ENCODE results near the gene ENC1.

ENC1 gene

GRCh38 chr5:74595143-74595925 is 45.2 kb downstream of the ENC1 start:
- H3K9me3 Mint-ChIP-seq, result no peaks in the 10 kb centered on the region
- CTCF ChIA-PET, result no interaction called here
- H3K36me3 Mint-ChIP-seq, result no peaks in the 10 kb centered on the region
- no peak overlapping the region for H3K27ac Mint-ChIP-seq
- peaks cover 23% of the 10 kb centered on the region for H3K27me3 Mint-ChIP-seq
- no peak for DNase-seq
- no peaks in the 10 kb centered on the region for H3K4me1 Mint-ChIP-seq
- H3K4me3 Mint-ChIP-seq, result no peak overlapping the region

GRCh38 chr5:74594137-74595040 is 46.1 kb downstream of the ENC1 start:
- no peak overlapping the region for H3K27ac Mint-ChIP-seq
- H3K4me3 Mint-ChIP-seq, result no peak overlapping the region
- no peak for DNase-seq
- no peaks in the 10 kb centered on the region for H3K4me1 Mint-ChIP-seq
- CTCF ChIA-PET, result no interaction called here
- H3K9me3 Mint-ChIP-seq, result no peaks in the 10 kb centered on the region
- H3K36me3 Mint-ChIP-seq, result no peaks in the 10 kb centered on the region
- H3K27me3 Mint-ChIP-seq, result peaks cover 21% of the 10 kb centered on the region

- Mint-ChIP-seq H3K27me3 (peaks cover 34% of the 10 kb centered on the region), H3K27ac (no peak overlapping the region), H3K36me3 (no peaks in the 10 kb centered on the region), H3K4me1 (no peaks in the 10 kb centered on the region), H3K9me3 (no peaks in the 10 kb centered on the region), H3K4me3 (no peak overlapping the region)
- no peak for DNase-seq
- CTCF ChIA-PET, result no interaction called here
Observed at GRCh38 chr5:74589204-74590056, 51.1 kb downstream of the ENC1 start.

GRCh38 chr5:74588415-74588814 is 52.1 kb downstream of the ENC1 start:
- Mint-ChIP-seq H3K9me3 (no peaks in the 10 kb centered on the region), H3K4me3 (no peak overlapping the region), H3K27ac (no peak overlapping the region), H3K4me1 (no peaks in the 10 kb centered on the region), H3K27me3 (peaks cover 32% of the 10 kb centered on the region), H3K36me3 (no peaks in the 10 kb centered on the region)
- DNase-seq, result no peak
- CTCF ChIA-PET, result no interaction called here

GRCh38 chr5:74587890-74588289 is 52.6 kb downstream of the ENC1 start:
- no peak for DNase-seq
- CTCF ChIA-PET, result no interaction called here
- Mint-ChIP-seq H3K36me3 (no peaks in the 10 kb centered on the region), H3K27me3 (peaks cover 27% of the 10 kb centered on the region), H3K4me3 (no peak overlapping the region), H3K4me1 (no peaks in the 10 kb centered on the region), H3K27ac (no peak overlapping the region), H3K9me3 (no peaks in the 10 kb centered on the region)

- no peak for DNase-seq
- H3K9me3 Mint-ChIP-seq, result no peaks in the 10 kb centered on the region
- CTCF ChIA-PET, result no interaction called here
- no peak overlapping the region for H3K4me3 Mint-ChIP-seq
- peaks cover 27% of the 10 kb centered on the region for H3K27me3 Mint-ChIP-seq
- H3K36me3 Mint-ChIP-seq, result no peaks in the 10 kb centered on the region
- H3K4me1 Mint-ChIP-seq, result no peaks in the 10 kb centered on the region
- no peak overlapping the region for H3K27ac Mint-ChIP-seq
Observed at GRCh38 chr5:74587300-74587699, 53.2 kb downstream of the ENC1 start.

- Mint-ChIP-seq H3K36me3 (no peaks in the 10 kb centered on the region), H3K4me1 (no peaks in the 10 kb centered on the region), H3K27ac (no peak overlapping the region), H3K27me3 (peaks cover 26% of the 10 kb centered on the region), H3K4me3 (no peak overlapping the region), H3K9me3 (no peaks in the 10 kb centered on the region)
- no peak for DNase-seq
- CTCF ChIA-PET, result no interaction called here
Observed at GRCh38 chr5:74586856-74587255, 53.7 kb downstream of the ENC1 start.

GRCh38 chr5:74582853-74583252 is 57.7 kb downstream of the ENC1 start:
- peaks cover 3% of the 10 kb centered on the region for H3K36me3 Mint-ChIP-seq
- DNase-seq, result no peak
- no peak overlapping the region for H3K4me3 Mint-ChIP-seq
- CTCF ChIA-PET, result no interaction called here
- H3K9me3 Mint-ChIP-seq, result no peaks in the 10 kb centered on the region
- no peak overlapping the region for H3K27ac Mint-ChIP-seq
- H3K27me3 Mint-ChIP-seq, result peaks cover 18% of the 10 kb centered on the region
- peaks cover 17% of the 10 kb centered on the region for H3K4me1 Mint-ChIP-seq

GRCh38 chr5:74581988-74582365 is 58.6 kb downstream of the ENC1 start:
- Mint-ChIP-seq H3K9me3 (no peaks in the 10 kb centered on the region), H3K27ac (no peak overlapping the region), H3K4me1 (peaks cover 23% of the 10 kb centered on the region), H3K4me3 (no peak overlapping the region), H3K36me3 (peaks cover 3% of the 10 kb centered on the region), H3K27me3 (peaks cover 15% of the 10 kb centered on the region)
- no peak for DNase-seq
- CTCF ChIA-PET, result no interaction called here

GRCh38 chr5:74580729-74581109 is 59.8 kb downstream of the ENC1 start:
- DNase-seq, result no peak
- Mint-ChIP-seq H3K9me3 (no peaks in the 10 kb centered on the region), H3K27me3 (peaks cover 8% of the 10 kb centered on the region), H3K27ac (no peak overlapping the region), H3K4me1 (peaks cover 35% of the 10 kb centered on the region), H3K36me3 (peaks cover 3% of the 10 kb centered on the region), H3K4me3 (no peak overlapping the region)
- CTCF ChIA-PET, result no interaction called here

GRCh38 chr5:74579215-74579614 is 61.3 kb downstream of the ENC1 start:
- Mint-ChIP-seq H3K4me1 (peaks cover 37% of the 10 kb centered on the region), H3K9me3 (no peaks in the 10 kb centered on the region), H3K27ac (peak overlapping the region; percentile 82), H3K27me3 (no peaks in the 10 kb centered on the region), H3K36me3 (peaks cover 3% of the 10 kb centered on the region), H3K4me3 (peak overlapping the region; percentile 18)
- CTCF ChIA-PET, result interaction anchor here (0.8 kb wide), 1 partner anchor 58 kb away, joined by 3 read pairs; no protein-coding TSS in a partner anchor
- DNase-seq, result peak; percentile 71

- Mint-ChIP-seq H3K36me3 (peaks cover 3% of the 10 kb centered on the region), H3K4me1 (peaks cover 37% of the 10 kb centered on the region), H3K27ac (peak overlapping the region; percentile 82), H3K9me3 (no peaks in the 10 kb centered on the region), H3K27me3 (no peaks in the 10 kb centered on the region), H3K4me3 (no peak overlapping the region)
- DNase-seq, result no peak
- CTCF ChIA-PET, result interaction anchor here (0.8 kb wide), 1 partner anchor 59 kb away, joined by 3 read pairs; no protein-coding TSS in a partner anchor
Observed at GRCh38 chr5:74578356-74579044, 62.0 kb downstream of the ENC1 start.

All from activated naive CD4-positive, alpha-beta T cell treated with anti-CD3 and anti-CD28 coated beads, Interleukin-2, amount 10 ng/mL, durations not matched to agents 7 days and 5 days (primary cell).